Measurements from ENCODE around the gene SNX13. TPM values are rescaled to one million over a fixed set of nuclear protein-coding genes. Genes with fewer than 3 reads are reported as not detected.

The SNX13 gene
- total RNA-seq, 6 experiments from 2014 or later = 17.1 to 22.5 (median 21.0) TPM

GRCh38 chr7:17774716-17775288 lies 165.5 kb downstream of the SNX13 start:
- Histone ChIP-seq H3K4me1 (no peaks in the 10 kb centered on the region), H3K27me3 (no peaks in the 10 kb centered on the region), H3K9me3 (no peaks in the 10 kb centered on the region), H3K36me3 (no peaks in the 10 kb centered on the region), H3K4me3 (no peak overlapping the region), H3K27ac (no peak overlapping the region)
- TF ChIP-seq, protein P1, sequence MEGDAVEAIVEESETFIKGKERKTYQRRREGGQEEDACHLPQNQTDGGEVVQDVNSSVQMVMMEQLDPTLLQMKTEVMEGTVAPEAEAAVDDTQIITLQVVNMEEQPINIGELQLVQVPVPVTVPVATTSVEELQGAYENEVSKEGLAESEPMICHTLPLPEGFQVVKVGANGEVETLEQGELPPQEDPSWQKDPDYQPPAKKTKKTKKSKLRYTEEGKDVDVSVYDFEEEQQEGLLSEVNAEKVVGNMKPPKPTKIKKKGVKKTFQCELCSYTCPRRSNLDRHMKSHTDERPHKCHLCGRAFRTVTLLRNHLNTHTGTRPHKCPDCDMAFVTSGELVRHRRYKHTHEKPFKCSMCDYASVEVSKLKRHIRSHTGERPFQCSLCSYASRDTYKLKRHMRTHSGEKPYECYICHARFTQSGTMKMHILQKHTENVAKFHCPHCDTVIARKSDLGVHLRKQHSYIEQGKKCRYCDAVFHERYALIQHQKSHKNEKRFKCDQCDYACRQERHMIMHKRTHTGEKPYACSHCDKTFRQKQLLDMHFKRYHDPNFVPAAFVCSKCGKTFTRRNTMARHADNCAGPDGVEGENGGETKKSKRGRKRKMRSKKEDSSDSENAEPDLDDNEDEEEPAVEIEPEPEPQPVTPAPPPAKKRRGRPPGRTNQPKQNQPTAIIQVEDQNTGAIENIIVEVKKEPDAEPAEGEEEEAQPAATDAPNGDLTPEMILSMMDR (IDR thresholded peaks at IDR 0.05) = no peak
- TF ChIP-seq POLR2A (IDR thresholded peaks at IDR 0.05) = no peak
- WGBS (ENCODE audit: insufficient coverage, low coverage, low lambda C conversion rate, missing lambda C conversion rate) = 73% methylated on average over 3 of the region's 3 CpGs
- intact Hi-C loops (cut with DNase I) = no loop called here
- DNase-seq (no peak), ATAC-seq (no peak)

DNA sequence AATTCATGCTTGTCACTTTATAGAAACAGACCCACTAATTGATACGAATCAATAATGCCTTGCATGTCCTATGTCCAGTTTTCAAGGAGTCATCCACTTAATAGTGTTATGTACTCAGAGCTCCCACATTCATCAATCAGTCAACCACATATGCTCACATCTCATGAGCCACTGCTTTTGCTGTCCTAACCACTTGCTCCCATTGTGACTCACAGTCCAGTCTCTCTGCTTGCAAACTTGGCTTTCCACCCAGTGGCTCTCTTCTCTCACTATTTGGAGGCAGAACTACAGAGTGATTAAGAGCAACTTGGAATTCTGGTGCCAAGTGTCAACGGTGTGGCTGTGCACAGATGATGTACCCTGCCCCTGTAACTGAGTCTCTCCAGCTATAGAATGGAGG lies 166.0 kb downstream of the SNX13 start:
- ATAC-seq = no peak
- H3K9me3 ChIP-seq = no peaks in the 10 kb centered on the region
- no peaks in the 10 kb centered on the region for H3K36me3 ChIP-seq
- H3K27ac ChIP-seq = no peak overlapping the region
- WGBS (ENCODE audit: insufficient coverage, low coverage, low lambda C conversion rate, missing lambda C conversion rate) = 91% methylated on average over 2 of the region's 2 CpGs
- no peak overlapping the region for H3K4me3 ChIP-seq
- no peaks in the 10 kb centered on the region for H3K27me3 ChIP-seq
- intact Hi-C loops (cut with DNase I) = no loop called here
- no peaks in the 10 kb centered on the region for H3K4me1 ChIP-seq
- DNase-seq = no peak
- TF ChIP-seq POLR2A (IDR thresholded peaks at IDR 0.05) = no peak
- TF ChIP-seq, protein P1 (IDR thresholded peaks at IDR 0.05) = no peak

DNA sequence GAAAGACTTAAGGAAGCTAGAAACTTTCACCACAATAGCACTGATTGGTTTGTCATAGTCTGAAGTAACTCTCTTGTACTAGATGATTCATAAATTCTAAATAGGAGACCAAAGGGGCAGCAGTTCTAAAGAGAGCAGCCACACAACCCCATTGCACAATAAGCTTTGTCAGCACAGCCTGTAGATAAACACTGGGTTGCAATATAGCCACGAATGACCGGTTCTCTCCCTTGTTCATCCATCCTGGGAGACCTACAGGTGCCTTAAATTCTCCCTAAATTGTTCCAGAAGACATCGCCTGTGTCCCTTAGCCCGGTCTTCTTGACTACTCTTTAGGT lies 167.0 kb downstream of the SNX13 start:
- TF ChIP-seq POLR2A (IDR thresholded peaks at IDR 0.05) = no peak
- TF ChIP-seq, protein P1 (IDR thresholded peaks at IDR 0.05) = no peak
- Histone ChIP-seq H3K27me3 (no peaks in the 10 kb centered on the region), H3K4me3 (no peak overlapping the region), H3K27ac (no peak overlapping the region), H3K9me3 (no peaks in the 10 kb centered on the region), H3K36me3 (no peaks in the 10 kb centered on the region), H3K4me1 (no peaks in the 10 kb centered on the region)
- DNase-seq = no peak
- intact Hi-C loops (cut with DNase I) = no loop called here
- 42% methylated on average over 4 of the region's 4 CpGs for WGBS (ENCODE audit: insufficient coverage, low coverage, low lambda C conversion rate, missing lambda C conversion rate)
- peak; percentile 69 to 93 (median 78) for ATAC-seq

DNA sequence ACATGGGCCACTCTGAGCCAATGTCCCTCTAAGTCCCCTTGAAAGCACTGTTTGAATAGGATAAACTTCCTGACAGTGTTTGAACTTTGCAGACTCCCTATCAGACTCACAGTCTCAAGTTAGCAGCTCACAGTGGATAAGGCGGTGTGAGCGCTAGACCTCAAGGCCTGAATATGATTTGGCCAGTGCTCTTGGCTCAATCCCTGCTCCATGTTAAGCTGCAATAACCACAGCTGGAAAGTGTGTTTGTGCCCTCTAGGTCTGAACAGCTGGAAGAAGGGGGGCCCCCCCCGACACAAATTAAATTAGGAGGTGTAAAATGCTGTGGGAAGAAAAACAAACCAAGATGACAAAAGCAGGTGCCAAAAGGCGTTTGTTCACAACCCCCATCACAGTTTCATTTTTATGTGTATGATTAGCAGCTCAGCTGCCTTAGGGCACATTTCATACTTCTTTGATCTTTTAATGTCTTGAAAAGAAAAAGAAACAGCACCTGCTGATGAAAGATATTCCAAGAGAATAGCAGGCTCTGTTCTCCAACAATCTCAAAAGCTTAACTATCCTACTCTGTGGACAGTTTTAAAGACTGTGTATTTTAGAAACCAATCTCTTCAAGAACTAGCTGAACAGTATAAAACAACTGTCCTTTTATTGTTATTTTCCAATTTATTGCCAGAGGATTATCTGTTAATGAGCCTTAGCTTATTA lies 167.6 kb downstream of the SNX13 start:
- no peaks in the 10 kb centered on the region for H3K9me3 ChIP-seq
- H3K27me3 ChIP-seq = no peaks in the 10 kb centered on the region
- H3K36me3 ChIP-seq = no peaks in the 10 kb centered on the region
- intact Hi-C loops (cut with DNase I) = no loop called here
- H3K4me3 ChIP-seq = no peak overlapping the region
- DNase-seq (no peak), ATAC-seq (no peak)
- H3K27ac ChIP-seq = no peak overlapping the region
- TF ChIP-seq POLR2A (IDR thresholded peaks at IDR 0.05) = no peak
- TF ChIP-seq, protein P1 (IDR thresholded peaks at IDR 0.05) = no peak
- no peaks in the 10 kb centered on the region for H3K4me1 ChIP-seq
- WGBS (ENCODE audit: insufficient coverage, low coverage, low lambda C conversion rate, missing lambda C conversion rate) = 60% methylated on average over 4 of the region's 4 CpGs
